ENCODE measurements around the gene CCDC82.

- TF ChIP-seq EP300 (IDR thresholded peaks at IDR 0.05) (no peak), POLR2AphosphoS5 (IDR thresholded peaks at IDR 0.05) (no peak), CTCF (IDR thresholded peaks at IDR 0.05) (peak in 1 of 2 donors; percentile 6)
These were observed 49.8 kb downstream of the CCDC82 start for GRCh38 chr11:96339706-96340554.

All from suprapubic skin (tissue), 4 donors.